ENCODE measurements around the gene AIFM3. TPM values are rescaled to one million over a fixed set of nuclear protein-coding genes. Genes with fewer than 3 reads are reported as not detected.

AIFM3 gene
- total RNA-seq, 1 donor from 2014 or later, result 1.3 TPM

DNA sequence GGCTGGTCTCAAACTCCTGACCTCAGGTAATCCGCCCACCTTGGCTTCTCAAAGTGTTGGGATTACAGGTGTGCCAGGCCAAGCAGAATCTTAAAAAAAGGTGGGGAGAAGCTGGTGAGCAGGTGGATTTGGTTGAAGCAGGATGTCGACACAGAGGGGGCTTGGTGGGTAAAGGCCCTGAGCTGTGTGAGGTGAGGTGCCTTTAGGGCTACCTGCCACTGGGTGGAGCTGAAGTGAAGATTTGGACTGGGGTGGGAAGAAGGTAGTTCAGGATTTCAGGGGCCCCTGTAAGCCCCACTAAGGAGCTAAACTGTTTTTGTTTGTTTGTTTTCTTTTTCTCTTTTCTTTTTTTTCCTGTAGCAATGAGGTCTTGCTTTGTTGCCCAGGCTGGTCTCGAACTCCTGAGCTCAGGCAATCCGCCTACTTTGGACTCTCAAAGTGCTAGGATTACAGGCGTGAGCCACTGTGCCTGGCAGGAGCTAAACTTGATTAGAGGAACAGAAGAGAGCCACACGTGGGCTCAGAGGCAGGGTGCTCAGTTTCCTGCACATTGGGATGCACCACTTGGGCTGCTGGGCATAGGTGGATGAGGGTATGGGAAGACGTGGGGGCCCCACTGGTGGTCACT is 53.9 kb downstream of the AIFM3 start:
- peak; percentile 61 for ATAC-seq (ENCODE audit: low read depth)
- CTCF ChIA-PET, result interaction anchor here (1.0 kb wide), 2 partner anchors 81 to 564 kb away, joined by 3 read pairs; no protein-coding TSS in a partner anchor
- no peak for DNase-seq
- H3K4me3 Mint-ChIP-seq, result no peak overlapping the region
- intact Hi-C loops (cut with micrococcal nuclease), result no loop called here
- H3K27me3 Mint-ChIP-seq, result peaks cover 5% of the 10 kb centered on the region
- H3K27ac Mint-ChIP-seq, result no peak overlapping the region
- TF ChIP-seq, protein P1, sequence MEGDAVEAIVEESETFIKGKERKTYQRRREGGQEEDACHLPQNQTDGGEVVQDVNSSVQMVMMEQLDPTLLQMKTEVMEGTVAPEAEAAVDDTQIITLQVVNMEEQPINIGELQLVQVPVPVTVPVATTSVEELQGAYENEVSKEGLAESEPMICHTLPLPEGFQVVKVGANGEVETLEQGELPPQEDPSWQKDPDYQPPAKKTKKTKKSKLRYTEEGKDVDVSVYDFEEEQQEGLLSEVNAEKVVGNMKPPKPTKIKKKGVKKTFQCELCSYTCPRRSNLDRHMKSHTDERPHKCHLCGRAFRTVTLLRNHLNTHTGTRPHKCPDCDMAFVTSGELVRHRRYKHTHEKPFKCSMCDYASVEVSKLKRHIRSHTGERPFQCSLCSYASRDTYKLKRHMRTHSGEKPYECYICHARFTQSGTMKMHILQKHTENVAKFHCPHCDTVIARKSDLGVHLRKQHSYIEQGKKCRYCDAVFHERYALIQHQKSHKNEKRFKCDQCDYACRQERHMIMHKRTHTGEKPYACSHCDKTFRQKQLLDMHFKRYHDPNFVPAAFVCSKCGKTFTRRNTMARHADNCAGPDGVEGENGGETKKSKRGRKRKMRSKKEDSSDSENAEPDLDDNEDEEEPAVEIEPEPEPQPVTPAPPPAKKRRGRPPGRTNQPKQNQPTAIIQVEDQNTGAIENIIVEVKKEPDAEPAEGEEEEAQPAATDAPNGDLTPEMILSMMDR (IDR thresholded peaks at IDR 0.05), result no peak
- no peaks in the 10 kb centered on the region for H3K36me3 Mint-ChIP-seq (ENCODE audit: low read depth)
- POLR2A ChIA-PET, result no interaction called here
- H3K9me3 Mint-ChIP-seq, result no peaks in the 10 kb centered on the region
- H3K4me1 Mint-ChIP-seq, result peaks cover 5% of the 10 kb centered on the region

DNA sequence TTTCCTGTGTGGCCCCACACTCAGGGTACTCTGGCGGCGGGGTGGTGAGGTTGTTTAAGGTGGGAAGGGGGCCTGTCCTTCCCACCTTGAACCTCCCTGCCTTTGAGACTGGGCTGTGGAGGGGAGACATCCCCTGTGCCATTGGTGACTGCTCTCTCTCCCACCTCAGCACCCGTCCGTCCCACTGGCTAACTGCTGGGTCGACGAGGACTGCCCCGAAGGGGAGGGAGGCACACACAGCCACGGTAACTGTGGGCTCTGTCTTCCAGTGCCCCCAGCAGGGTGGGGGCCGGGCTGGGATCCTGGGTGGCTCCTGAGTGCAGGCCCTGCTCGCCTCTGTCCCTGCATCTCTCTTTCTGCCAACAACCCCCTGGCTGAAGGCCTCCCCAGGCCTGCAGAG is 55.5 kb downstream of the AIFM3 start:
- TF ChIP-seq, protein P1 (IDR thresholded peaks at IDR 0.05), result no peak
- H3K4me1 Mint-ChIP-seq, result peaks cover 3% of the 10 kb centered on the region
- no peak for ATAC-seq (ENCODE audit: low read depth)
- H3K27me3 Mint-ChIP-seq, result peaks cover 5% of the 10 kb centered on the region
- DNase-seq, result no peak
- ChIA-PET POLR2A (no interaction called here), CTCF (no interaction called here)
- no peak overlapping the region for H3K4me3 Mint-ChIP-seq
- H3K9me3 Mint-ChIP-seq, result no peaks in the 10 kb centered on the region
- intact Hi-C loops (cut with micrococcal nuclease), result no loop called here
- no peak overlapping the region for H3K27ac Mint-ChIP-seq
- no peaks in the 10 kb centered on the region for H3K36me3 Mint-ChIP-seq (ENCODE audit: low read depth)

DNA sequence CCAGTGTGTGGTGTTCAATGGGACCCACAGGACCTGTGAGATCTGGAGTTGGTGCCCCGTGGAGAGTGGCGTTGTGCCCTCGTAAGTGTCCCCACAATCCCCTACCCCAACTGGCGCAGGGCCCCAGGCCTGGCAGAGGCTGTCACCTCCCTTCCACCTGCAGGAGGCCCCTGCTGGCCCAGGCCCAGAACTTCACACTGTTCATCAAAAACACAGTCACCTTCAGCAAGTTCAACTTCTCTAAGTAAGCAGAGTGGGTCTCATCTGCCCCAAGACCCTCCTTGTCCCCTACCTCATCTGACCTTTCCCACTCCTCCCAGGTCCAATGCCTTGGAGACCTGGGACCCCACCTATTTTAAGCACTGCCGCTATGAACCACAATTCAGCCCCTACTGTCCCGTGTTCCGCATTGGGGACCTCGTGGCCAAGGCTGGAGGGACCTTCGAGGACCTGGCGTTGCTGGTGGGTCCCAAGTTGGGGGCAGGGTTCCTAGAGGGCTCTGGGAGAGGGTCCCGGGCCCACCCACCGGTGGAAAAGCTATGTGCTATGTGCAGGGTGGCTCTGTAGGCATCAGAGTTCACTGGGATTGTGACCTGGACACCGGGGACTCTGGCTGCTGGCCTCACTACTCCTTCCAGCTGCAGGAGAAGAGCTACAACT is 56.0 kb downstream of the AIFM3 start:
- ChIA-PET CTCF (no interaction called here), POLR2A (no interaction called here)
- intact Hi-C loops (cut with micrococcal nuclease), result no loop called here
- TF ChIP-seq, protein P1 (IDR thresholded peaks at IDR 0.05), result no peak
- Mint-ChIP-seq H3K27me3 (peaks cover 5% of the 10 kb centered on the region), H3K9me3 (no peaks in the 10 kb centered on the region), H3K4me1 (peaks cover 3% of the 10 kb centered on the region), H3K4me3 (no peak overlapping the region), H3K36me3 (ENCODE audit: low read depth) (no peaks in the 10 kb centered on the region), H3K27ac (no peak overlapping the region)
- no peak for ATAC-seq (ENCODE audit: low read depth)
- no peak for DNase-seq

DNA sequence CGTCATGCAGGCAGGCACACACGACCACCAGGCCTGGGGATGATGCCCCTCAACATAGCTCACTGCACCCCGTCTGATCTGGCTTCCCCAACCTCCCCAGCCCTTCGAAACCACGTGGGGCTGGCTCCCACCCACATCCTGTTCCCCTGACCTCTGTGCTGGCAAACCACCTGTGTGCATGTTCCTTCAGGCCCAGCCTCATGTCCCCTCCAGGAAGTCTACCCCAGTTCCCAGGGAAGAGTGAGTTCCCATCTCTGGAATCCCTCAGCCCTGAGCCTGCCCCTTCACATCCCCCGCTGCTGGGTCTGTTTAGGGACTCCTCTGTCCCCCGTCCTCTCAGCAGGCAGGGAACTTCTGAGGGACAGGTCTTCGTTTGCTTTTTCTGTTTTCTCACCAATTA is 58.2 kb downstream of the AIFM3 start:
- ChIA-PET CTCF (no interaction called here), POLR2A (no interaction called here)
- Mint-ChIP-seq H3K4me1 (peaks cover 3% of the 10 kb centered on the region), H3K27ac (no peak overlapping the region), H3K4me3 (no peak overlapping the region), H3K9me3 (no peaks in the 10 kb centered on the region), H3K36me3 (ENCODE audit: low read depth) (no peaks in the 10 kb centered on the region), H3K27me3 (peaks cover 10% of the 10 kb centered on the region)
- no peak for ATAC-seq (ENCODE audit: low read depth)
- intact Hi-C loops (cut with micrococcal nuclease), result no loop called here
- TF ChIP-seq, protein P1 (IDR thresholded peaks at IDR 0.05), result no peak
- DNase-seq, result no peak

DNA sequence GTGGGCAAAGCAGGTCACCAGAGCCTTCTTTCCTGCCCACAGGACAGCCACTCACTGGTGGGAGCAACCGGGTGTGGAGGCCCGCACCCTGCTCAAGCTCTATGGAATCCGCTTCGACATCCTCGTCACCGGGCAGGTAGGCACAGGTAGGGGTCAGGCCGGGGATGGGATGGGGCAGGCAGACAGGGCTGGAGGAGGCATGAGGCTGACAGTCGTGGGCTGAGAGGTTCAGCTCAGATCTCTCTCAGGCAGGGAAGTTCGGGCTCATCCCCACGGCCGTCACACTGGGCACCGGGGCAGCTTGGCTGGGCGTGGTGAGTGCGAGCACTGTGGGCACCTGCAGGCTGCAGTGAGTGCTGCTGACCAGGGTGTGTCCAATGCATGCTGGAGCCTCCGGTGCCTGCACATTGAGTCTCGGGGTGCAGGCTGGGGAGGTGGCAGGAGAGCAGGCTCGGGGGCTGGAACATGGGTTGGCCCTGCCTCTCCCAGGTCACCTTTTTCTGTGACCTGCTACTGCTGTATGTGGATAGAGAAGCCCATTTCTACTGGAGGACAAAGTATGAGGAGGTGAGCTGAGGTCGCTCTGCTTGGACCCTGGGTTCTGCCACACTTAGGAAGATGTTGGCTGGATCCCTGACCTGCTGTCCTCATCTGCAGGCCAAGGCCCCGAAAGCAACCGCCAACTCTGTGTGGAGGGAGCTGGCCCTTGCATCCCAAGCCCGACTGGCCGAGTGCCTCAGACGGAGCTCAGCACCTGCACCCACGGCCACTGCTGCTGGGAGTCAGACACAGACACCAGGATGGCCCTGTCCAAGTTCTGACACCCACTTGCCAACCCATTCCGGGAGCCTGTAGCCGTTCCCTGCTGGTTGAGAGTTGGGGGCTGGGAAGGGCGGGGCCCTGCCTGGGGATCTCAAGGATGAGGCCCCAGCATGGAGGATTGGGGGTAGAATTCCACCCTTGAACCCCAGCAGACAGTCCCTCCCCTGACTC is 59.0 kb downstream of the AIFM3 start:
- no peaks in the 10 kb centered on the region for H3K36me3 Mint-ChIP-seq (ENCODE audit: low read depth)
- no peak overlapping the region for H3K27ac Mint-ChIP-seq
- TF ChIP-seq, protein P1 (IDR thresholded peaks at IDR 0.05), result no peak
- peaks cover 3% of the 10 kb centered on the region for H3K4me1 Mint-ChIP-seq
- POLR2A ChIA-PET, result no interaction called here
- intact Hi-C loops (cut with micrococcal nuclease), result no loop called here
- H3K27me3 Mint-ChIP-seq, result peaks cover 14% of the 10 kb centered on the region
- DNase-seq (no peak), ATAC-seq (ENCODE audit: low read depth) (no peak)
- H3K4me3 Mint-ChIP-seq, result no peak overlapping the region
- CTCF ChIA-PET, result no interaction called here
- H3K9me3 Mint-ChIP-seq, result no peaks in the 10 kb centered on the region
